ENCODE results near the gene PMEPA1.

DNA sequence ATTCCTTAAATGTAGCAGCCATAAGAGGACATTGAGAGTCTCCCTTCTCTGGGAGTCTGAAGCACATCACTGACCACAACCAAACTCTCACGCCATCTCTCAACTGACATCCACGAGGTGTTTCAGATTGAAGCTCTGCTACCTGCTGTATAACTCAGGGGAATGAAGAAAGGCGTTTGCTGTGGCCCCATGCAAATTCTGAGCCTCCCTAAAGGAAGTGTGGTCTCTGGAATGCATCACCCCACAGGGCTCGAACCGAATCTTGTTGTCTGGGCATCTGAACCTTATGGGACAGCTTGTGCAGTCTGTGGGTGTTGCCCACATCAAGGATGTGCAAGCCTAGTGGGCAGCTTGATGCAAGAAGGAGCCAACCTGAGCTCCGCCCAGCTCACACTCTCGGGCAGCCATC is 10.9 kb downstream of the PMEPA1 start:
- no peak for TF ChIP-seq POLR2A (IDR thresholded peaks at IDR 0.05; ENCODE audit: low read length)
- TF ChIP-seq GATA1 (IDR thresholded peaks at IDR 0.05; ENCODE audit: low read depth, low read length): no peak

All from erythroblast (primary cell).